ENCODE data around the gene GLG1. TPM values are rescaled to one million over a fixed set of nuclear protein-coding genes. Genes with fewer than 3 reads are reported as not detected.
A peak's percentile ranks its signal among the peaks of the same experiment; 100 is the strongest.
"Not testable (repeated sequence)": the region's sequence is repeated elsewhere in the genome, so short reads cannot be mapped to it uniquely, and the experiment has no call there.

The GLG1 gene
- total RNA-seq, 8 experiments from 2014 or later: 69.9 to 171 (median 90.4) TPM

GRCh38 chr16:74412775-74413390 is 194.0 kb downstream of the GLG1 start:
- H3K27ac ChIP-seq; H3K4me3 ChIP-seq; in situ Hi-C loops (cut with MboI; ENCODE audit: low pct_unique_long_range_greater_than_20kb in 2 of 9, low sequenced_read_pairs in 9 of 9, unreplicated experiment in 9 of 9); H3K4me1 ChIP-seq (replicated peaks in 1 of 2): not testable (repeated sequence)
- WGBS, 10 experiments: 40% methylated on average over 1 of the region's 10 CpGs; no CpG with 5 or more reads in 9 of the 10 experiments
- ATAC-seq (replicated peaks in 6 of 8): peak in 3 of 8 experiments; percentile 18 to 21 (median 19)

DNA sequence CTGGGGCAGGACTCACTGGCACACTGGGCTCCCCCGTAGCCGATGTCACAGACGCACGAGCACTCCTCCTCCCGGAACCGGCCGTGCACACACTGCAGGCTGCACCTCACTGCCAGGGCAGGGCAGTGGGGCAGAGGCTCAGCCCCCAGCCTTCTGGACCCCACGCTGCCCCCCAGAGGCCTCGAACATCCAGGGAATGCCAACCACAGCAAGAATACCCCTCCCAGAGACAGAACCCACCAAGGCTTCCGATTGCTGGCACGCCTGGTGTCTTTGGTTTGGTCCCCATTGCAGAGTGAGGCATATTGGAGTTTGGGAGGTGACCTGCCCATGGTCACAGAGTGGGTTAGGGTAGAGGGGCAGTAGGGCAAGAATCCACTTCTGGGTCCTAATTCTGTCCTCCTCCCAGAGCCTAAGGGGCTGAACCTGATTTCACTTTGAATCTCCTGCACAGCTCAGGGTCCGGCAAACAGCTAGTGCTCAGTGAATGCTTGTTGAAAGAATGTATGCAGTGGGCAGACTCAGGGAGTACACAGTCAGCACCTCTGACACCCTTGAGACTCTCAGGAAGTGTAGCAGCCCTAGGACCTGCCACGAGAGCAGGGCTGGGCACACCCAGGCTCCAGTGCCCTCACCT is 194.7 kb downstream of the GLG1 start:
- H3K4me3 ChIP-seq; in situ Hi-C loops (cut with MboI; ENCODE audit: low pct_unique_long_range_greater_than_20kb in 2 of 9, low sequenced_read_pairs in 9 of 9, unreplicated experiment in 9 of 9); H3K27ac ChIP-seq; H3K4me1 ChIP-seq (replicated peaks in 1 of 2): not testable (repeated sequence)
- ATAC-seq (replicated peaks in 6 of 8): peak in 2 of 8 experiments; percentile 6 to 8
- WGBS, 10 experiments: no CpG with 5 or more reads among the region's 13 CpGs

- ATAC-seq (replicated peaks in 6 of 8): not testable (repeated sequence)
These were observed 195.9 kb downstream of the GLG1 start for GRCh38 chr16:74410981-74411380.

DNA sequence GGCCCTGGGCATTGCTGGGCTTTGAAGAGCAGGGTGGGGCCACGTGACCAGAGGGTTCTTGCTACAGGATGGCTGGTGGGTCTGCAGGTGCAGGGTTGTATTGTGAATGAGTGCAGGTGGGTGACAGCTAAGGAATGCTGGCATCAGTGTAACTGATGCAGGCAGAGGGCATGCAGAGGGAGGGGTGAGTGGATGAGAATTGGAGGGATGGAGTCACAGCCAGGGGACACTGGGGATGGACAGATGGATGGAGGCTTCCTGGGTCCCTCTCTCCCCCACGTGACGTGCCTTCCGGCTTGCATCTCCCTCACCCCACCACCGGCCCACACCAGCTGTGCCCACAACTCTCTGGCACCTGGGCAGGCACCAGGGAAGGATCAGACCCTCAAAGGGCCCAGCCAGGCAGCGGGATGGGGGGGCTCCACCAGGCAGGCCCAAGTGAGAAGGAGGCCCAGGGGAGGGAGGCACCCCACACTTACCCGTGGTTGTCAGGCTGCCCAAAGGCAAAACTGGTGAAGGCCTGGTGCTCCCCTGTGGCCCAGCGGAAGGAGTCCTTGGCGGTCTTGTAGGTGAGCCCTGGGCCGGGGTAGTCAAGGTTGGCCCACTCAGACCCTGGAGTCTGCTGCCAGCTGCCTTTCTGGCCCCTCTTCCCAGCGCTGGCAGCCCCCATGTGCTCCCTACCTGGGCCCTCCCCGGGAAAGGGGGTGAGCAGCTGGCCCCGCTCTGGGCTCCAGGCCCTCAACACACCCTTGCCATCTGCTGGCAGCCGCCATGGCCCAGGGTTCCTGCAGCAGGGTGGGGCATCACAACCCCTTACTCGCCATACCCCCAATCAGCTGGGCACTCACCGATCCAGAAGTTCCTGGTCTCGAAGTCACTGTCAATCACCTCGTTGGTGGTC is 196.6 kb downstream of the GLG1 start:
- H3K27ac ChIP-seq; H3K4me1 ChIP-seq (replicated peaks in 1 of 2); H3K4me3 ChIP-seq; in situ Hi-C loops (cut with MboI; ENCODE audit: low pct_unique_long_range_greater_than_20kb in 2 of 9, low sequenced_read_pairs in 9 of 9, unreplicated experiment in 9 of 9); ATAC-seq (replicated peaks in 6 of 8): not testable (repeated sequence)
- whole genome bisulfite sequencing, 10 experiments: 0 to 74% methylated on average over 1 to 4 of the region's 18 CpGs; no CpG with 5 or more reads in 8 of the 10 experiments

More at GRCh38 chr16:74410981-74411380, 195.9 kb downstream of the GLG1 start:
- no CpG with 5 or more reads among the region's 9 CpGs for WGBS, 10 experiments
- H3K4me1 ChIP-seq (replicated peaks in 1 of 2); in situ Hi-C loops (cut with MboI; ENCODE audit: low pct_unique_long_range_greater_than_20kb in 2 of 9, low sequenced_read_pairs in 9 of 9, unreplicated experiment in 9 of 9); H3K27ac ChIP-seq; H3K4me3 ChIP-seq: not testable (repeated sequence)

DNA sequence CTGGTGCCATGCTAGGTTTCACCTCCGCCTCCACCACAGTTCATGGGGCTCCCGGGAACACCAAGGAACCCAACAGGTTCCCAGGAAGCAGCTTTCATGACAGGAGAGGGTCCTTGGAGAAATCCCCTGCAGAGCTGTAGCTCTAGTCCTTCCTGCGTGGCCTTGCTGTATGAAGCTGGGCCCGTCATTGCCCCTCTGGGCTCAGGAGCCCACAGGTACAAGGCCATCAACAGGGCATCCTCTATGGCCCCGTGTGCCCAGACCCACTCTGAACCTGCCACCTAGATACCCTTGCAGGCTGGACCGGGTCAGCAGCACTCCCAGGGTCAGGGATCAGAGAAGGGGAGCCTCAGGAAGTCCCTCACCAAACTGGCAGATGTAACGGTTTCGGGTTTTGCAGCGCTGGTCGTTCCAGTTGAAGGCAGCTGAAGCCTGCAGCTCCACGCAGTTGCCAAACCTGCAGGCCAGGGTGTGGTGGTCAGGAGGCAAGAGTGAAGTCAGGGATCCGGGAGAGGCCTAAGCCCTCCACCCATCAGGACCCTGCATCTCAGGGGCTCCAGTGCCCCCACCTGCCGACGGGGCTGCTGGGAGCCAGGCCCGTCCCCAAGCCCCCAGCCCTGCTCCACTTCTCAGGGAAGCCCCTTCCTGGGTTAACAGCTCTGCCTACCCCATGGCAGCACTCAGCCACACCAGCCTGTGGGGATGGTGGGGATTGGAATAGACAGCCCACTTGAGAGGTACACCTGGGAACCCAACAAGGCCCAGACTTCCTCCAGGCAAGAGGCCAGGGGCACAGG is 197.5 kb downstream of the GLG1 start:
- H3K4me1 ChIP-seq (replicated peaks in 1 of 2); H3K4me3 ChIP-seq; in situ Hi-C loops (cut with MboI; ENCODE audit: low pct_unique_long_range_greater_than_20kb in 2 of 9, low sequenced_read_pairs in 9 of 9, unreplicated experiment in 9 of 9); H3K27ac ChIP-seq; ATAC-seq (replicated peaks in 6 of 8): not testable (repeated sequence)
- WGBS, 10 experiments: no CpG with 5 or more reads among the region's 15 CpGs

DNA sequence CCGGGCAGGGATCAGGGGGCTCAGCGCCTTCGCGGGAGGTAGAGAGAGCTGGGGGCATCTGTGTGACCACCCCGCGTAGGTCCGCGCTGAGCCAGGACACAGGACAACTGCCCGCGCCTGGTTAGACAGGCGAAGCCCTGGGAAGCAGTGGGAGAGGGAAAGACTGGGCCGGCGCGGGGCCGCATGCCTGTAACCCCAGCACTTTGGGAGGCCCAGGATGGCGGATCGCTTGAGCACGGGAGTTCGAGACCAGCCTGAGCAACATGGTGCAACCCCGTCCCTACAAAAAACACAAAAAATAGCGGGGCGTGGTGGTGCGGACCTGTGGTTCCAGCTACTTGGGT is 199.6 kb downstream of the GLG1 start:
- in situ Hi-C loops (cut with MboI; ENCODE audit: low pct_unique_long_range_greater_than_20kb in 2 of 9, low sequenced_read_pairs in 9 of 9, unreplicated experiment in 9 of 9); H3K27ac ChIP-seq; H3K4me1 ChIP-seq (replicated peaks in 1 of 2); H3K4me3 ChIP-seq: not testable (repeated sequence)
- WGBS, 10 experiments: no CpG with 5 or more reads among the region's 23 CpGs
- peak in 4 of 8 experiments; percentile 20 to 59 (median 39) for ATAC-seq (replicated peaks in 6 of 8)

- H3K27ac ChIP-seq; in situ Hi-C loops (cut with MboI; ENCODE audit: low pct_unique_long_range_greater_than_20kb in 2 of 9, low sequenced_read_pairs in 9 of 9, unreplicated experiment in 9 of 9); H3K4me1 ChIP-seq (replicated peaks in 1 of 2); H3K4me3 ChIP-seq: not testable (repeated sequence)
- ATAC-seq (replicated peaks in 6 of 8): peak; percentile 75 to 94 (median 84)
- no CpG with 5 or more reads among the region's 71 CpGs for WGBS, 10 experiments
These were observed 200.1 kb downstream of the GLG1 start for GRCh38 chr16:74406600-74407361.

- in situ Hi-C loops (cut with MboI; ENCODE audit: low pct_unique_long_range_greater_than_20kb in 2 of 9, low sequenced_read_pairs in 9 of 9, unreplicated experiment in 9 of 9); ATAC-seq (replicated peaks in 6 of 8); H3K4me3 ChIP-seq; H3K4me1 ChIP-seq (replicated peaks in 1 of 2); H3K27ac ChIP-seq: not testable (repeated sequence)
- WGBS, 10 experiments: no CpG with 5 or more reads among the region's 14 CpGs
These were observed 202.6 kb downstream of the GLG1 start for GRCh38 chr16:74404148-74404933.

DNA sequence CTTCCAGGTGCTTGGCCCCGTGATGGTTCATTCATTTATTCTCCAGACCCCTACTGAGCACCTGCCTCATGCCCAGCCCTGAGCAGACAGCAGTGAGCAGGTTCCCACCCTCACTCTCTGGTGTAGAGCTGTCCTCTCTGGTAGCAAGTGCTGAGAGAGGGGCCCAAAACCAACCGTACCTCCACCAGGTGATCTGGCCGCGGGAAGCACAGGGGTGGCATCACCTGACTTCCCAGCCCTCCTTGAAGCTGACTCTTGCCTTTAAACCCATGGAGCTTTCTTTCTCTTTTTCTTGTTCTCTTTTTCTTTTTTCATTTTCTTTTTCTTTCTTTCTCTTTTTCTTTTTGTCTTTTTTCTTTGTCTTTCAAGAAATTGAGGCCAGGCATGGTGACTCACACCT is 206.7 kb downstream of the GLG1 start:
- H3K4me3 ChIP-seq; H3K4me1 ChIP-seq (replicated peaks in 1 of 2); H3K27ac ChIP-seq; ATAC-seq (replicated peaks in 6 of 8); in situ Hi-C loops (cut with MboI; ENCODE audit: low pct_unique_long_range_greater_than_20kb in 2 of 9, low sequenced_read_pairs in 9 of 9, unreplicated experiment in 9 of 9): not testable (repeated sequence)
- 80 to 100% (median 93%) methylated on average over 1 to 3 of the region's 4 CpGs; no CpG with 5 or more reads in 2 of the 10 experiments for WGBS, 10 experiments

DNA sequence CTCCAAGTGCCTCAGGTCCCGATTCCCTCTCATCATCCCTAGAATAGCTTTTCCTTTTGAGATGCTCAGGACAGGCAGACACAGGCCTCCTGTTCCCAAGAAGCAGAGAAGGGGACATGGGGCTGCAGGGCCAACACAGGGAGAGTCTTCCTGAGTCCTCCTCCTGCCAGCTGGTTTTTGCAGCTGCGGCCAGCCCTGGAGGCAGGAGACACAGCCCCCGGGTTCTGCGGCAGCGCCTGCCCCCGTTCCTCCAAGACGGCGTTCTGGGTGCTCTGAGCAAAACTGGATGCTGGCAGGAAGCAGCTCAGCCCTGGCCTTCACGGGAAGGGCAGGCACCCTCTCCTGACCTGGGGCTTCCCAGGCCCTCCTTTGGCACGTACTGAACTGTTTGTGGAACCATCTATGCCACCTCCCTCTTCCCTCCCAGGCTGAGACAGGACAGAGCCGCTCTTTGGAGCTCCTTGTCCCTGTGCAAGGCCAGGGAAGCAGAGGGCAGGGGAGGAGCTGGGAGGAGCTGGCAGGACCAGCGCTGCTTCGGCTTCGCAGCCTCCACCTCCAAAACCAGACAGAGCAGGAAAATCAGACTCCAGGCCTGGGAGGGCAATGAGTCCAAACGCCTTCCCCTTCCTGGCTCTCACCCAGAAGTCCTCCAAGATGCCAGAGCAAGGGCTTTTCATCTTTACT is 208.6 kb downstream of the GLG1 start:
- 80 to 100% methylated on average over 1 to 5 of the region's 15 CpGs; no CpG with 5 or more reads in 8 of the 10 experiments for WGBS, 10 experiments
- H3K4me3 ChIP-seq; H3K27ac ChIP-seq; H3K4me1 ChIP-seq (replicated peaks in 1 of 2); in situ Hi-C loops (cut with MboI; ENCODE audit: low pct_unique_long_range_greater_than_20kb in 2 of 9, low sequenced_read_pairs in 9 of 9, unreplicated experiment in 9 of 9): not testable (repeated sequence)
- peak; percentile 53 to 85 (median 78) for ATAC-seq (replicated peaks in 6 of 8)

All from motor neuron (in vitro differentiated cells).